ENCODE results near the gene LINGO4.

Gene LINGO4

GRCh38 chr1:151756291-151756690 is 48.9 kb downstream of the LINGO4 start:
- TF ChIP-seq TAF1 (IDR thresholded peaks at IDR 0.05; ENCODE audit: borderline replicate concordance, low read depth, low read length): no peak
- no peak for TF ChIP-seq POLR2AphosphoS5 (IDR thresholded peaks at IDR 0.05; ENCODE audit: low read depth, low read length)
- no peak for TF ChIP-seq POLR2A (IDR thresholded peaks at IDR 0.05; ENCODE audit: low read depth, low read length)
- FAIRE-seq (no peak), DNase-seq (ENCODE audit: insufficient read length) (no peak)
